MM.1S (cell line): ENCODE results near the gene XIST.

ENCODE experiments used
- DNase-seq: peaks from one replicate; pipeline ENCODE4 v3.0.0-alpha.2; 2015
- H2AFZ ChIP-seq: fragments of 300-600 bp; sonication (generic); 2 replicates; pipeline ENCODE4 v1.6.0; 2016; ENCODE audit warnings: antibody characterized with exemption, low read length
- H3F3A ChIP-seq: fragments of 300-600 bp; sonication (generic); 2 replicates; pipeline ENCODE4 v1.6.1; 2016; ENCODE audit warnings: mild to moderate bottlenecking, antibody characterized with exemption, low read length, moderate library complexity, mixed read lengths; ENCODE audit not compliant: insufficient read depth
- H3K27ac ChIP-seq: fragments of 300-600 bp; sonication (generic); 2 replicates; pipeline ENCODE4 v1.5.1; 2016; ENCODE audit warnings: mild to moderate bottlenecking, low read length
- H3K27me3 ChIP-seq: fragments of 300-600 bp; sonication (generic); replicated peaks from 2 replicates; pipeline ENCODE4 v1.6.0; 2016; ENCODE audit warnings: low read length; ENCODE audit not compliant: insufficient read depth
- H3K36me3 ChIP-seq: fragments of 300-600 bp; sonication (generic); replicated peaks from 2 replicates; pipeline ENCODE4 v1.6.1; 2016; ENCODE audit warnings: mild to moderate bottlenecking, low read length, mixed read lengths; ENCODE audit not compliant: insufficient read depth
- H3K4me1 ChIP-seq: fragments of 300-600 bp; sonication (generic); 2 replicates; pipeline ENCODE4 v1.6.1; 2016; ENCODE audit warnings: low read length, mixed read lengths
- H3K4me2 ChIP-seq: fragments of 300-600 bp; sonication (generic); 2 replicates; pipeline ENCODE4 v1.6.0; 2016; ENCODE audit warnings: low read depth, low read length
- H3K4me3 ChIP-seq: fragments of 300-600 bp; sonication (generic); 2 replicates; pipeline ENCODE4 v1.5.1; 2016; ENCODE audit warnings: low read length, mixed read lengths
- H3K79me2 ChIP-seq: fragments of 300-600 bp; sonication (generic); 2 replicates; pipeline ENCODE4 v1.6.1; 2016; ENCODE audit warnings: mixed run types, low read length, mixed read lengths
- H3K9ac ChIP-seq: fragments of 300-600 bp; sonication (generic); 2 replicates; pipeline ENCODE4 v1.6.1; 2016; ENCODE audit warnings: low read length, mixed read lengths
- H3K9me2 ChIP-seq: fragments of 300-600 bp; sonication (generic); replicated peaks from 2 replicates; pipeline ENCODE4 v1.6.1; 2016; ENCODE audit warnings: mild to moderate bottlenecking, low read length, mixed read lengths; ENCODE audit not compliant: insufficient read depth
- H3K9me3 ChIP-seq: fragments of 300-600 bp; sonication (generic); replicated peaks from 2 replicates; pipeline ENCODE4 v1.6.1; 2016; ENCODE audit warnings: mild to moderate bottlenecking, low read length, mixed read lengths; ENCODE audit not compliant: insufficient read depth
- H4K20me1 ChIP-seq: fragments of 300-600 bp; sonication (generic); 2 replicates; pipeline ENCODE4 v1.6.1; 2016; ENCODE audit warnings: mild to moderate bottlenecking, low read length, moderate library complexity, mixed read lengths; ENCODE audit not compliant: insufficient read depth
- CTCF ChIP-seq: fragments of 300-600 bp; sonication (generic); IDR thresholded peaks from 2 replicates; pipeline ENCODE4 v1.5.1; 2016; ENCODE audit warnings: antibody characterized with exemption, low read length, mixed read lengths
- EZH2 ChIP-seq: fragments of 300-600 bp; sonication (generic); optimal IDR thresholded peaks from 2 replicates; pipeline ENCODE3; 2017; ENCODE audit warnings: low read depth, mild to moderate bottlenecking, antibody characterized with exemption, low read length, mixed read lengths
- EZH2phosphoT487 ChIP-seq: fragments of 300-600 bp; sonication (generic); IDR thresholded peaks from 2 replicates; pipeline ENCODE4 v1.6.1; 2018; ENCODE audit warnings: antibody characterized with exemption, low read length

The XIST gene

DNA sequence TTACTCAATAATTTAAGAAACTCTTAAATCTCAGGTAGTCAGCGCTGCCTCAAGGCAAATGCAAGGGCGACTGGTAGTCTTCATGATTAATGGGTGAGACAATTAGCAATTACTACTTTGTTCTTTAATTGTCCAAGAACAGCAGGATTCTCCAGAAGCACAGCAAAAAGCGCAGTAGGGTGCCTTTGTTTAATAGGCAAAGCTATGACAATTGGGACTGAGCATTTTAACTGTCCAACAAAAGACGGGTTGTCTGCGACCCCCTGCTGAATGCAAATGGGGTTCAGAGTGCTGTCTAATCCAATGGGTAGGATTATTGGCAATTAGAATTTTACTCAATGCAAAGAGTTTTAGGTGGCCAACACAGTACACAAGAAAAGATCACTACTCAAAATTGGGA lies 3.4 kb downstream of the XIST start:
- no peak overlapping the region for H3K27ac ChIP-seq
- no peak overlapping the region for H3K9ac ChIP-seq
- H3K9me3 ChIP-seq, result no peaks in the 10 kb centered on the region
- H4K20me1 ChIP-seq, result peaks cover 58% of the 10 kb centered on the region
- no peaks in the 10 kb centered on the region for H3F3A ChIP-seq
- peak overlapping the region; percentile 50 for H3K4me2 ChIP-seq
- no peak overlapping the region for H2AFZ ChIP-seq
- peaks cover 80% of the 10 kb centered on the region for H3K79me2 ChIP-seq
- no peaks in the 10 kb centered on the region for H3K27me3 ChIP-seq
- no peaks in the 10 kb centered on the region for H3K4me1 ChIP-seq
- no peaks in the 10 kb centered on the region for H3K36me3 ChIP-seq
- DNase-seq, result no peak
- H3K9me2 ChIP-seq, result no peaks in the 10 kb centered on the region
- H3K4me3 ChIP-seq, result peak overlapping the region; percentile 50
- no peak for TF ChIP-seq CTCF
- no peak for TF ChIP-seq EZH2phosphoT487
- no peak for TF ChIP-seq EZH2

DNA sequence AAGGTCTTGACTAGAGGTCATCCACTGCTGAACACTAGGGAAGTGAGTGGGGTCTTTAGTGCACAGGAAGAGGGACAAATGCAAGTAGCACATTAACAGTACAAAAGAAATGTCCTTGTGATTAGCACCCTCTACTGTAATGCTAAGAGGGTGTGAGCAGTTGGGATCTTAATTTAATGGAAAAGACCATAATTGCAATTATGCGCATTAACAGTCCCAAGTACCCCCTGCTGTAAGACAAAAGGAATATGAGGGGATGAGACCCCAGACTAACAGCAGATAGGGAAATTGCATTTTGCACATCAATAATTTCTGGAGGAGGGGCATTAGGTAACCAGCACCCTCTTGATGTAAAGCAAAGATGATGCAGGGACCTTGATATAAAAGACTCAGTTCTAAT lies 4.5 kb downstream of the XIST start:
- no peaks in the 10 kb centered on the region for H3K9me3 ChIP-seq
- H3K9ac ChIP-seq, result no peak overlapping the region
- H3F3A ChIP-seq, result no peaks in the 10 kb centered on the region
- H3K27ac ChIP-seq, result no peak overlapping the region
- peak overlapping the region; percentile 11; the same call in 1 of the 2 replicates for H3K4me3 ChIP-seq
- no peaks in the 10 kb centered on the region for H3K27me3 ChIP-seq
- no peaks in the 10 kb centered on the region for H3K9me2 ChIP-seq
- TF ChIP-seq EZH2 (no peak), CTCF (peak; percentile 13; the same call in 1 of the 2 replicates)
- no peaks in the 10 kb centered on the region for H3K36me3 ChIP-seq
- DNase-seq, result no peak
- H3K79me2 ChIP-seq, result peaks cover 91% of the 10 kb centered on the region
- H4K20me1 ChIP-seq, result peaks cover 69% of the 10 kb centered on the region
- H2AFZ ChIP-seq, result no peak overlapping the region
- peak overlapping the region; percentile 50 for H3K4me2 ChIP-seq
- no peaks in the 10 kb centered on the region for H3K4me1 ChIP-seq

GRCh38 chrX:73847100-73847499 lies 5.4 kb downstream of the XIST start:
- H3K4me1 ChIP-seq, result no peaks in the 10 kb centered on the region
- no peaks in the 10 kb centered on the region for H3K27me3 ChIP-seq
- H3K27ac ChIP-seq, result no peak overlapping the region
- H3K79me2 ChIP-seq, result peaks cover 96% of the 10 kb centered on the region
- peak overlapping the region; percentile 50; the same call in 1 of the 2 replicates for H3K4me2 ChIP-seq
- TF ChIP-seq EZH2phosphoT487 (no peak), CTCF (no peak), EZH2 (no peak)
- H3K9me3 ChIP-seq, result no peaks in the 10 kb centered on the region
- DNase-seq, result no peak
- no peaks in the 10 kb centered on the region for H3F3A ChIP-seq
- H2AFZ ChIP-seq, result no peak overlapping the region
- no peak overlapping the region for H3K4me3 ChIP-seq
- H3K9me2 ChIP-seq, result no peaks in the 10 kb centered on the region
- H3K36me3 ChIP-seq, result no peaks in the 10 kb centered on the region
- H3K9ac ChIP-seq, result no peak overlapping the region
- peaks cover 78% of the 10 kb centered on the region for H4K20me1 ChIP-seq
